Stomach smooth muscle (tissue), 2 donors: ENCODE measurements around the gene MAPK12.

Experiments used
- H3K27ac ChIP-seq: one replicate; pipeline ENCODE4 v1.7.0; 2013; ENCODE audit warnings: mild to moderate bottlenecking, low read length, inconsistent platforms
- H3K27me3 ChIP-seq, 2 donors: one replicate each; pipeline ENCODE4 v1.7.0; 2013; ENCODE audit warnings: low read length in 2 of 2; ENCODE audit not compliant: insufficient read depth in 2 of 2, control insufficient read depth in 1 of 2
- H3K36me3 ChIP-seq, 2 donors: one replicate each; pipeline ENCODE4 v1.7.0; 2013; ENCODE audit warnings: low read length in 2 of 2; ENCODE audit not compliant: control insufficient read depth in 2 of 2, insufficient read depth in 2 of 2
- H3K4me1 ChIP-seq: one replicate; pipeline ENCODE4 v1.7.0; 2013; ENCODE audit warnings: low read length; ENCODE audit not compliant: control insufficient read depth, insufficient read depth
- H3K4me3 ChIP-seq, 2 donors: one replicate each; pipeline ENCODE4 v1.7.0; 2013; ENCODE audit warnings: low read length in 2 of 2
- H3K9ac ChIP-seq, 2 donors: one replicate each; pipeline ENCODE4 v1.7.0; 2013; ENCODE audit warnings: low read length in 2 of 2, mild to moderate bottlenecking in 1 of 2
- H3K9me3 ChIP-seq, 2 donors: one replicate each; pipeline ENCODE4 v1.7.0; 2013; ENCODE audit warnings: low read length in 2 of 2; ENCODE audit not compliant: control insufficient read depth in 2 of 2
- donor health status: healthy.
- donor health status: Pancreatic carcinoma.

MAPK12 gene

GRCh38 chr22:50250249-50250554 is 11.3 kb downstream of the MAPK12 start:
- H3K9ac ChIP-seq: peak overlapping the region; percentile 76
- peak overlapping the region; percentile 58 for H3K27ac ChIP-seq
- no peaks in the 10 kb centered on the region for H3K27me3 ChIP-seq
- peaks cover 41% of the 10 kb centered on the region for H3K4me1 ChIP-seq
- peaks cover 8 to 12% of the 10 kb centered on the region in 2 donors for H3K36me3 ChIP-seq
- H3K9me3 ChIP-seq: no peaks in the 10 kb centered on the region
- peak overlapping the region; percentile 72 to 88 for H3K4me3 ChIP-seq

GRCh38 chr22:50249341-50250248 is 11.9 kb downstream of the MAPK12 start:
- Histone ChIP-seq H3K36me3 (peaks cover 8 to 12% of the 10 kb centered on the region in 2 donors), H3K4me3 (peak overlapping the region in 1 of 2 donors; percentile 88), H3K27ac (no peak overlapping the region), H3K4me1 (peaks cover 41% of the 10 kb centered on the region), H3K9me3 (no peaks in the 10 kb centered on the region), H3K9ac (no peak overlapping the region), H3K27me3 (no peaks in the 10 kb centered on the region)

- Histone ChIP-seq H3K9me3 (no peaks in the 10 kb centered on the region), H3K36me3 (peaks cover 8 to 12% of the 10 kb centered on the region in 2 donors), H3K27ac (no peak overlapping the region), H3K4me3 (no peak overlapping the region), H3K4me1 (peaks cover 51% of the 10 kb centered on the region), H3K27me3 (no peaks in the 10 kb centered on the region), H3K9ac (no peak overlapping the region)
These were observed 13.0 kb downstream of the MAPK12 start for GRCh38 chr22:50248196-50249081.

- Histone ChIP-seq H3K36me3 (peaks cover 8 to 12% of the 10 kb centered on the region in 2 donors), H3K4me3 (no peak overlapping the region), H3K27me3 (no peaks in the 10 kb centered on the region), H3K4me1 (peaks cover 52% of the 10 kb centered on the region), H3K9ac (no peak overlapping the region), H3K27ac (no peak overlapping the region), H3K9me3 (no peaks in the 10 kb centered on the region)
These were observed 13.7 kb downstream of the MAPK12 start for GRCh38 chr22:50247748-50248147.

- H3K27ac ChIP-seq: no peak overlapping the region
- peak overlapping the region in 1 of 2 donors; percentile 97 for H3K4me3 ChIP-seq
- H3K27me3 ChIP-seq: no peaks in the 10 kb centered on the region
- H3K4me1 ChIP-seq: peaks cover 53% of the 10 kb centered on the region
- no peak overlapping the region for H3K9ac ChIP-seq
- H3K9me3 ChIP-seq: no peaks in the 10 kb centered on the region
- peaks cover 8 to 12% of the 10 kb centered on the region in 2 donors for H3K36me3 ChIP-seq
These were observed 15.0 kb downstream of the MAPK12 start for GRCh38 chr22:50246242-50247175.

GRCh38 chr22:50245214-50246072 is 16.0 kb downstream of the MAPK12 start:
- Histone ChIP-seq H3K9me3 (no peaks in the 10 kb centered on the region), H3K27me3 (no peaks in the 10 kb centered on the region), H3K27ac (peak overlapping the region; percentile 90), H3K4me3 (peak overlapping the region; percentile 87 to 97), H3K9ac (peak overlapping the region; percentile 92 to 96), H3K4me1 (peaks cover 50% of the 10 kb centered on the region), H3K36me3 (peaks cover 8 to 13% of the 10 kb centered on the region in 2 donors)

- H3K36me3 ChIP-seq: peaks cover 13 to 21% of the 10 kb centered on the region in 2 donors
- no peaks in the 10 kb centered on the region for H3K9me3 ChIP-seq
- H3K27me3 ChIP-seq: no peaks in the 10 kb centered on the region
- peak within 1 kb of the TSS; percentile 87 to 97 for H3K4me3 ChIP-seq
- H3K4me1 ChIP-seq: peaks cover 42% of the 10 kb centered on the region
- H3K9ac ChIP-seq: peak within 1 kb of the TSS; percentile 92 to 96
- peak within 1 kb of the TSS; percentile 90 for H3K27ac ChIP-seq
These were observed 16.9 kb downstream of the MAPK12 start, which contains the start of gene TUBGCP6 for GRCh38 chr22:50244420-50245213. TSS of gene TUBGCP6 (minus strand) at chr22:50245023. CDS start at chr22:50244459, 564 bp downstream.

- no peaks in the 10 kb centered on the region for H3K27me3 ChIP-seq
- peak overlapping the region; percentile 90 for H3K27ac ChIP-seq
- H3K4me3 ChIP-seq: peak overlapping the region; percentile 87 to 97
- no peaks in the 10 kb centered on the region for H3K9me3 ChIP-seq
- H3K4me1 ChIP-seq: peaks cover 40% of the 10 kb centered on the region
- H3K36me3 ChIP-seq: peaks cover 13 to 23% of the 10 kb centered on the region in 2 donors
- peak overlapping the region; percentile 92 to 96 for H3K9ac ChIP-seq
These were observed 17.6 kb downstream of the MAPK12 start for GRCh38 chr22:50243685-50244419.
